ENCODE measurements around the gene TTC7B.

TTC7B gene

DNA sequence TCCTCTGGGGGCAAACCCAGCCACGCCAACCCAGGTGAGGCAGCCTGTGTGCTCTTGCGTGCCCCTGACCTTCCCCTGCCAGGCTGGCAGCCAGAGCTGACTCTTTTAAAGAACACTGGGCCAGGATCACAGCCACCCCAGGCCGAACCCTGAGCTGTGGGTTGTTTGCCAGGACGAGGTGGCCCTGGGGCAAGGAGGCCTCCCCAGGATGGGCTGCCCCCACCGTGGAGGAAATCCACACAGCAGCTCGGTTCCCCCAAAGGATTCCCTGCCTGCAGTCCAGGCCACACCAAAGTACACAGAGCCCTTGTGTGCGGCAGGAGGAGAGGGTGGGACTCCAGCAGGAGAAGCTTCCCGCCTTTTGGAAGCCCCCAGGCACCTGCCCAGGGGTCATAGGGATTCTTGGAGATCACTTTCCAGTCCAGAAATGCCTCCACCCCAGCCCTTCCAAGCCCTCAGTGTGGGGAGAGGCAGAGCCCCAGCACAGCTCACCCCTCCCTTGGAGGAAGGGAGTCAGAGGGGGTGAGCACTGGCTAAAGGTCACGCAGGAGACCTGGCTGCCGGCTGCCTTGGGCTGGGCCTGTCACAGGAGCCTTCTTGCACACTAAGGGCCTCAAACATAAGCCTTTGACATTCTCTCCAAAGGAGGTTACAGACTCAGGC, 303.8 kb downstream of the TTC7B start:
- in situ Hi-C loops (cut with HindIII; ENCODE audit: low sequenced_read_pairs): no loop called here
- TF ChIP-seq, protein P1, sequence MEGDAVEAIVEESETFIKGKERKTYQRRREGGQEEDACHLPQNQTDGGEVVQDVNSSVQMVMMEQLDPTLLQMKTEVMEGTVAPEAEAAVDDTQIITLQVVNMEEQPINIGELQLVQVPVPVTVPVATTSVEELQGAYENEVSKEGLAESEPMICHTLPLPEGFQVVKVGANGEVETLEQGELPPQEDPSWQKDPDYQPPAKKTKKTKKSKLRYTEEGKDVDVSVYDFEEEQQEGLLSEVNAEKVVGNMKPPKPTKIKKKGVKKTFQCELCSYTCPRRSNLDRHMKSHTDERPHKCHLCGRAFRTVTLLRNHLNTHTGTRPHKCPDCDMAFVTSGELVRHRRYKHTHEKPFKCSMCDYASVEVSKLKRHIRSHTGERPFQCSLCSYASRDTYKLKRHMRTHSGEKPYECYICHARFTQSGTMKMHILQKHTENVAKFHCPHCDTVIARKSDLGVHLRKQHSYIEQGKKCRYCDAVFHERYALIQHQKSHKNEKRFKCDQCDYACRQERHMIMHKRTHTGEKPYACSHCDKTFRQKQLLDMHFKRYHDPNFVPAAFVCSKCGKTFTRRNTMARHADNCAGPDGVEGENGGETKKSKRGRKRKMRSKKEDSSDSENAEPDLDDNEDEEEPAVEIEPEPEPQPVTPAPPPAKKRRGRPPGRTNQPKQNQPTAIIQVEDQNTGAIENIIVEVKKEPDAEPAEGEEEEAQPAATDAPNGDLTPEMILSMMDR (IDR thresholded peaks at IDR 0.05; ENCODE audit: low read depth, low read length, missing control alignments): no peak
- H3K4me3 ChIP-seq (ENCODE audit: low read depth, low read length): no peak overlapping the region
- DNase-seq (ENCODE audit: low read depth): no peak

DNA sequence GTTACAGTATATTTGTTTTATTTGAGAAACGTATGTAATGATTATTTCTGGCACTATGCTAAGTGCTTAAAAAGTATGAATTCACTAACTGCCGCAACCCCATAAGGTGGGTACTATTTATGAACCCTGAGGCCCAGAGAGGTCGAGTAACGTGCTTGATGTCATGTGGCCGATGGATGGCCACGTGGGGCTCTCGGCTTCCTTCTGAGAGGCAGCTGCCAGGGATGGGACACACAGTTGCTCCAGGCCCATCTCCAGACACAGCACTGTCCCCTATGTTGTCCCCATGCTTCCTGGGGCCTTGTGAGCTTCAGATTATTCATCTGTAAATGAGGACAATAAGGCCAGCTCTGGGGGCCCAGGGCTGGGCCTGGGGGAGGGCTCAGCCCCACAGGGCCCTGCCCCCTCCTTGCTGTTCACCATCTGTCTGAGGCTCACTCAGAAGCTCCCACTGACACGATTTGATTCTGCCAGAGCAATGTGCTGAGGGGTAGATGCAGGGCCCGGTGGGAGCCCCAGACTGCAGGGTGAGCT, 304.4 kb downstream of the TTC7B start:
- in situ Hi-C loops (cut with HindIII; ENCODE audit: low sequenced_read_pairs): no loop called here
- no peak for DNase-seq (ENCODE audit: low read depth)
- TF ChIP-seq, protein P1 (IDR thresholded peaks at IDR 0.05; ENCODE audit: low read depth, low read length, missing control alignments): no peak
- H3K4me3 ChIP-seq (ENCODE audit: low read depth, low read length): no peak overlapping the region

DNA sequence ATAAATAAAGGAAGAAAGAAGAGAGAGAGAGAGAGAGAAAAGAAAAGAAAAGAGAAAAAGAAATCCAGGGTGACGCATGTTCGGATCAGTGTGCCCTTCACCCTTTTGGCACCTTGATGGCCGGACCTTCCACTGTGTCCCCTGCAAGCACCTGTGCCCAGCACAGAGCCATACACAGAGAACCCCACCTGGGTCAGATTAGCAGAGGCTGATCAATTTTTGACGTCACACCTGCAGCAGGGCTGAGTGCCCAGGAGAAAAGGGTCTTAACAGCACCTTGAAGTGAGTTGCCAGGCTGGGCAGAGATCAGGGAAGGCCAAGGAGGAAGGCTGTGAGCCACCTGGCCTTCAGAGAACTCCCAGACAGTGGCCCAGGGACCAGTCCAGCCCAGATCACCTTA, 305.0 kb downstream of the TTC7B start:
- in situ Hi-C loops (cut with HindIII; ENCODE audit: low sequenced_read_pairs): no loop called here
- DNase-seq (ENCODE audit: low read depth): no peak
- TF ChIP-seq, protein P1 (IDR thresholded peaks at IDR 0.05; ENCODE audit: low read depth, low read length, missing control alignments): no peak
- H3K4me3 ChIP-seq (ENCODE audit: low read depth, low read length): no peak overlapping the region

DNA sequence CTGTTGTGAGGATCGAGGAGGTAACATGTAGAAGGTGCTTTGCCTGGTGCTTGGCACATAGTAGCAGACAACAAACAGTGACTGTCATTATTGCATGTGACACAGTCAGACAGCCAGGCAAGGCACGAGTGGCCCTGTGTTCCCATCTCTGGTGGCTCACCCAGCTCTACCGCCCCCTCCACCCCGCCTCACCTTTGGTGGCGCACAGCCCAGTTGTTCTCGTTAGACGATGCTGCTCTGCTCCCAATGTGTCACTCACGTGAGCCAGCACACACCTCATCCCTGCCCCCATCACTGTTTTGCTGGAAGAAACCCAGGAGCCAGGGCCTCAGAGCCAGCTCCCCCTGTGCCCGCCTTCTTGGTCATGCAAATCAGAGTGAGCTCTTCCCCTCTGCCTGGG, 306.1 kb downstream of the TTC7B start:
- DNase-seq (ENCODE audit: low read depth): no peak
- in situ Hi-C loops (cut with HindIII; ENCODE audit: low sequenced_read_pairs): no loop called here
- TF ChIP-seq, protein P1 (IDR thresholded peaks at IDR 0.05; ENCODE audit: low read depth, low read length, missing control alignments): no peak
- no peak overlapping the region for H3K4me3 ChIP-seq (ENCODE audit: low read depth, low read length)

DNA sequence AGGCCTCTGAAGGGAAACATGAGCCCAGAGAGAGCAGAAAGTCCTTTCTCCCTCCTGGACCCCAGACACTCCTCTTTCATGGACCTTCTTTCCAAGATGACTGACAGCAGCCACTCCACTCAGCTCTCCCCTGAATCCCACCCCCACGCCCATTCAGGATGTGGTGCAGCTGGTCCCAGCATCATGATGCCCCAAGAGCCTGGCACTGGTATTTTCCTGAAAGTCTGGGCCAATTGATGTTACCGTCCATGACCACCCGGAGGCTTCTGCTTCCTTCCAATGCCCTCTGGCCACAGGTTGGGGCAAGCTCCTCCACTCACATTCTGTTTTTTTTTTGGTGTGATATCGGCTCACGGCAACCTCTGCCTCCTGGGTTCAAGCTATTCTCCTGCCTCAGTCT, 306.8 kb downstream of the TTC7B start:
- in situ Hi-C loops (cut with HindIII; ENCODE audit: low sequenced_read_pairs): no loop called here
- no peak for DNase-seq (ENCODE audit: low read depth)
- no peak overlapping the region for H3K4me3 ChIP-seq (ENCODE audit: low read depth, low read length)
- TF ChIP-seq, protein P1 (IDR thresholded peaks at IDR 0.05; ENCODE audit: low read depth, low read length, missing control alignments): no peak

DNA sequence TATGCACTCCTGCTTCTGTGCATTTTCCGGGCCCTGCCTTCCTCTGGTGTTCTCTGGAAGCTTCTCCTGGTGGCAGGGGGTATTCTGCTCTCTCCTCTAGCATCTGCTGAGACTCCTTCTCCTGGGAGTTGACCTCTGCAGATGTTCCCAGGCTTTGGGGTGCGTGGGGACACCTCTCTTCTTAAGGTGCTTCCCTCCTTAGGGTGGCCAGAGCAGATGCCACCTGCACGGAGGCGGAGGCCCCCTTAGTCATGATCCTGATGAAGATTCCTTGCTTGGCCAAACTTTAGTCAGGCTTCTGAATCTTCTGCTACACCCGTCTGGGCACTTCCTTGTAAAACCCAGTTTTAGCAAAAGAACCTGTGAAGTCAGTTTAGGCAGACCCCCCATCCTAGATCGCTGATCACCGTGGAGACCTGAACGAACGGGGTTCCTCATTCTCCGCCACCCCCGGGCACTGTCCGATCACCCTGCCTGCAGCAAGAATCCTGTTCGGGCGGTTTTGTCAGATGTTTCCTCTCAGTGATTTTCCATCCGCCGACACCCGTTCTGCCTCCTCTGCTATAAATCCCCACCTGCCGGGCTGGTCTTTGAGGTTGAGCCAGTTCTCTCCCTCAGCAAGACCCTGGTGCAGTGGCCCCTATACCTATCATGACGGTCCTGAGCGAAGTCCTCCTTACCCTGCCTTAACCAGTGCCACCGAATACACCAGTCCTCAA, 307.5 kb downstream of the TTC7B start:
- H3K4me3 ChIP-seq (ENCODE audit: low read depth, low read length): no peak overlapping the region
- TF ChIP-seq, protein P1 (IDR thresholded peaks at IDR 0.05; ENCODE audit: low read depth, low read length, missing control alignments): no peak
- no peak for DNase-seq (ENCODE audit: low read depth)
- in situ Hi-C loops (cut with HindIII; ENCODE audit: low sequenced_read_pairs): no loop called here
